GM19438 (cell line): ENCODE measurements around the gene KCNJ6.

Experiments
- ATAC-seq: cut with Tn5 transposase; IDR thresholded peaks from one replicate; pipeline ENCODE4 v1.9.1; 2021; ENCODE audit warnings: low read depth; ENCODE audit not compliant: unreplicated experiment

Gene KCNJ6

DNA sequence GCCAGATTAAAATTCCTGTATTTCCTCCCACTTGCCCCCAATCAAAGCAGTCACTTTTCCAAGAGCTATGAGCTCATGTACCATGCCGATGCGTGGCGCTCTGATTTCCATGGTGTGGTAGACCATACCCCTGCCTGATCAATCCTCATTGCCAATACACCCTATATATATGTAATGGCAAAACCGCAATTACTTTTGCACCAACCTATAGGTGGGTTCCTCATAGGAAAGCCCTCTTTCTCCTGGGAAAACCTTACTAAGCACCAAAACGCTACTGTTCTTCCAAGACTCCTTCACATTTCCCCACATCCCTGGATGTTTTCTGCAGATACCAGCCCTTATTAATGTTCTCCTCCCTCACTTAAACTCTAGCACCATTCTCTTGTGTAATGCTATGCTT lies 11.0 kb downstream of the KCNJ6 start:
- ATAC-seq: no peak

- ATAC-seq: no peak
Measured at GRCh38 chr21:37904856-37905255, 11.4 kb downstream of the KCNJ6 start.

DNA sequence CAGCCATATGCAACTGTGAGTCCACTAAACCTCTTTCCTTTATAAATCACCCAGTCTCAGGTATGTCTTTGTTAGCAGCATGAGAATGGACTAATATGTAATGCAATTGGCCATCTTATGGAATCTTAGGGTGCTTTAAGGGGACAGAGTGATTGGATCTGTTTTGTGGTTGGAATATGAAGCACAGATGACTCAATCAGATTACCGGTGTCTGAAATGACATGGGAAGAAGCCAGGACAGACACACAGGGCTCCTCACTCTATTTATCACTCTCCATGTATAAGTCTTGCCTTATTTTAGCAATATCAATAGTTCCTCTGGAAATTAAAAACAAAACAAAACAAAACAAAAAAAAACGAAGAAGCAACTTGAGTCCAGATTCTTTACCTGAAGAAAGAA lies 12.9 kb downstream of the KCNJ6 start:
- no peak for ATAC-seq

GRCh38 chr21:37899146-37899545 lies 17.1 kb downstream of the KCNJ6 start:
- no peak for ATAC-seq

- ATAC-seq: no peak
Measured at GRCh38 chr21:37896788-37897187, 19.5 kb downstream of the KCNJ6 start.

GRCh38 chr21:37891972-37892371 lies 24.3 kb downstream of the KCNJ6 start:
- no peak for ATAC-seq

DNA sequence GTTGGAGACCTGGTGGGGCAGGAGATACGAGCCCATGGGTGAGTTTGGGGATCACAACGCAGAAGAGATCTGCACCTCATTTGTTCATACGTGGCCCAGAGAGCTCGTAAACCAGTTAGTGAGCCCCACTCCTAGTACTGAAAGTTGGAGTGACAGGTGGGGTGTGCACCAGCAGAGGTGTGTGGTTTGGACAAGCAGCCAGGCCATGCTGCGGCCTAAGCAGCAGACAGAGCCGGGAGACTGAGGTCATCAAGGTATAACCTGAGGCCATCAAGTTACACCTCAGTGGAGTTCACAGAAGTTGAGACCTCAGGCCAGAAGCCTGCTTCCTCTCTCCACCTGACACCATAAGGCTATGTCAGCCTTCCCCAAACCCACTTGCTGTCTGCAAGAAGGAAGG lies 27.6 kb downstream of the KCNJ6 start:
- ATAC-seq: no peak

DNA sequence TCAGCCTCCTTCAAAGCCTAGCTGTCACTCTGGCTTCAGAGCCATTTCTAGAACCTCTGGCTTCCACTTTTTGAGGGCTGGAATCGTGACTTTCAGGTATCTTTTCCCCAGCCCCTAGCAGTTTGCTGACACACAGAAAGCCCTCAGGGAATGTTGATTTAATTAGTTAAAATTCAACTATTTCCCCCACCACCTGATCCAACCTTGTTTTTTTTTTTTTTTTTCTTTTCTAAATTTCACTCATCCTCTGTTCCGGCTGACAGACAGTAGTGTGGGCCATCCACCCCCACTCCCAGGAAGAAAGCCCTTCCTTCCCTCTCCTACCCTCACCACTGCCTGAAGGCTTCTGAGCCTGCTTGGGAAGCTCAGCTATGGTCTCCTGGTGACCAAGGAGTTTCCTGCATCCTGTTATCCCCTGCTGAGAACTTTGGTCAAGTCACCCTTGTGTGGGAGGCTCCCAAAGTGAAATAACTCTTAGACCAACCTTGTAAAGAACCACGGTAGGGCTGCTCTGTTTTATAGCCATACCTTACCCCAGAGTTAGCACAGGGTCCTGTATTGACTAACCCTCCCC lies 29.4 kb downstream of the KCNJ6 start:
- ATAC-seq: no peak

DNA sequence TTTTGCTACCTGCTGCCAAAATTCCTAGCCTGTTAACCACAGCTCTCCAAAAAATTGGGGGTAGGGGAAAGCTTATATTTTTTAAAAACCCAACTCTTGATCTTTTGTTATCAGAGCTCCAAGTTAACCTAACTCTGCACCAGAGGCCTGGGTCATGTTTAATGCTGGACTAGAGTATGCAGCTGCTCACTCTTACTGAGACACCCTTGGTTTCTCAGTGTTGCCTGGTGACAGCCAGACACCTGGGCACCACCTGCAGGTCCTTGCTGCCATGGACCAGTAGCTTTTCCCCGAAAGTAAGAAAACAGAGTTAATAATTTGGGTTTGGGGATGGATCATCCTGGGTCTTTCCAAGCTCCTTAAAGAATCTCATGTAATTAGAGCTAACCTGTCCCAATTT lies 30.1 kb downstream of the KCNJ6 start:
- no peak for ATAC-seq

GRCh38 chr21:37878946-37879660 lies 37.2 kb downstream of the KCNJ6 start:
- ATAC-seq: no peak

GRCh38 chr21:37877888-37878684 lies 38.2 kb downstream of the KCNJ6 start:
- no peak for ATAC-seq

DNA sequence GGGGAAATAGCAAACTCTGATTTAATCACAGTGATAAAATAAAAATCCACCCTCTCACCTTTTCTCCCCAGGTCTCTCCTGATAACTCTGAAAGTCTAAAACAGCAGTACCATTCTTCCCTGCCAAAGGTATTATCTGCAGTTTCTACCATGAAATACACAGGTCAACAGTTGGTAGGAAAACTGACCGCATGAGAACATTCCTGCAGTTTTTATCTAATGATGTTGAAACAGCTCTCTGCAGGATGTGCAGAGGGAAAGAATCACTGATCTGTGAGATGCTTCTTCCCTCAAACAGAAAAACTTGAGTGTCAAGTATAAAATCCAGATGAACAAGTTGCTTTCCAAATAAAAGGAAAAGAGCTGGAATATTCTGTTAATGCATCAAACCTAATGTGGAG lies 39.1 kb downstream of the KCNJ6 start:
- no peak for ATAC-seq

DNA sequence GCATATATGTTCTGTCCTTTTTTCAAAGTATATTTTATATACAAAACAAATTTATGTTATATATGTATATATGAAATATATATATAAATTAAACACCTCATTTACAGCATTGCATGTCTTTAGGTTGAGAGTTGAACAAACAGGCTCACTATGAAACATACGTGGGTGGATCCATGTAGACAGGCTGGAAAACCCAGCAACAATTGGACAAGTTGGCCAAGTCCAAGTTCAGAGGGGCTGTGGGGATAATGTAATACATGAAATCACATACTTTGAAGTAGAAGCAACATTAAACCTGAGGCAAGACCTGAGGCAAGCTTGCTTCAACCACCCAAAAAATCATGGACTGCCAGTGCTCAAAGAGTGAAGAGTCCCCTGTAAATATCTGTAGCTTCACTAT lies 39.7 kb downstream of the KCNJ6 start:
- no peak for ATAC-seq

DNA sequence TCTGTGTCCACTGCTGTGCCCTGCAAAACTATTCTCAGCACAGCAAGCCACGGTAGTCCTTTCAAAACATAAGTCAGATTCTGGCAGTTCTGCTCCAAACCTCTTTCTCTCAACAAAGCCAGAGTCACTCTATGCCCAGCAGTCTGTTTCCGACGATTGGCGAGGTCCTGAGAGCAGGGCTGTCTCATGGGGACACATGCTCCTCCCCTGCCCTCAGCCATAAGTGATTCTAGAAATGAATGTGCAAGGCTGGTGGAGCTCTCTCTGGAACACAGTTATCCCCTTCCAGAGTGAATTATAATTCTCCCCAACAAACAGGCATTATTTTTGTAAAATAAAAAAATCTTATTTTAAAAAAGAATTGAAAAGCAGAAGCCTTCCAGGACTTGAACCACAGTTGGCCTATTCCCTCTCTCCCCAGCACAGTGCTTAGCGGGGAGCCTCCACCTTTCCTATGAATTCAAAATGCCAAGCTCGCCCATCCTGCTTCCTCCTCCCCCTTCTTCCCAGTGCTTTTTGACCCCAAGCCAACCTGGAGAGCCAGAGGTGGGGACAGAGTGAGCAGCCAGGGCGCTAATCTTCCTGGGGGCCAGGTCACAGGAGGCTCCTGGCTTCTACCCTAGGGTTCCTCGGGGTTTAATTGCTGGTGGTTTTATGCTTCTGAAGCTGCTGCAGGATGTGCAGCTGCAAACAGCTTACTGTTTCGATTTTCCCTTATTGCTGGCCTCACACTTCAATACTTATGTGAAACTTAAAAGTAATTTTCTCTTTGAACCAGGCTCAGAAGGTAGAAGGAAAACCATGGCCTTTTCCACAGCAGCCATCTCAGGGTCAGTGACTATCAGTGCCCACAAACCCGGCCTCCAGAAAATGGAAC lies 41.1 kb downstream of the KCNJ6 start:
- no peak for ATAC-seq

GRCh38 chr21:37874481-37874880 lies 41.8 kb downstream of the KCNJ6 start:
- ATAC-seq: no peak

GRCh38 chr21:37873655-37874054 lies 42.6 kb downstream of the KCNJ6 start:
- no peak for ATAC-seq

- ATAC-seq: no peak
Measured at GRCh38 chr21:37871121-37871862, 45.0 kb downstream of the KCNJ6 start.

DNA sequence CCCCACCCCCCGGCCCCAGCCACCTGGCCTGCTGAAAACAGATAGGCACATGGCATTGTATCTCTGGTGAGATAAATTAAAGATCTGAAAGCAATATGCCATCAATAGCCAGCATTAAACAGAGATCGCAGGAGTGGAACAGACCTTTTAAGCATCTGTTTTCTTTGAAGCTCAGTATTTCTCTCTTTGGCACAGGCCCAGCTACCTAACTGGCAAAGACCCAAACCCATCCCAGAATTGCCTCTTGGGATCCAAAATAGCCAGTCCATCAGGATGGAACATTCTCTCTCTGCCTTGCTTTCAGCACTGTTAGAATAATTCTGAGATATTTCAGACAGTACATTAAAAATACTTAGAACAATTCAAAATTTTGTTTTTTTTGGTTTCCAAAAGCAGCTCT lies 46.0 kb downstream of the KCNJ6 start:
- ATAC-seq: no peak

DNA sequence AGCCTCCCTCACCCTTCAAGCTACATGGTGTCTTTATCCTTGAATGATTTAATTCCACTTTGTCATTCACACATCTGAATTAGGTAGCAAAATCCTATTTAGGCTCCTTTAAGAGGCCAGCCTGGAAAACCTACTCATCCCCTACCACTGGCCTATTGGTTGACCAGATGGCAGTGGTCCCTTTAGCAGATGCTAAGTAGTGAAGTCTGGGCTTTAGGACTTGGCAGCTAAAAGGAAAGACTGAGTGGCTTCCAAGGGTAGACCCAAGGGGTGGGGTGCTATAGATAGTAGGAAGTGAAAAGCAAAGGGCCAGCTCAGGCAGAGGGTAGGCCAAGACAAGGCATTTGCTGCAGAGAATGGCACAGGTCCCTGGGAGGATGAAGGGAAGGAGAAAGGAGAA lies 46.6 kb downstream of the KCNJ6 start:
- no peak for ATAC-seq
